ENCODE data around the gene ARHGEF39.
"Not testable (repeated sequence)": the region's sequence is repeated elsewhere in the genome, so short reads cannot be mapped to it uniquely, and the experiment has no call there.

Gene ARHGEF39

DNA sequence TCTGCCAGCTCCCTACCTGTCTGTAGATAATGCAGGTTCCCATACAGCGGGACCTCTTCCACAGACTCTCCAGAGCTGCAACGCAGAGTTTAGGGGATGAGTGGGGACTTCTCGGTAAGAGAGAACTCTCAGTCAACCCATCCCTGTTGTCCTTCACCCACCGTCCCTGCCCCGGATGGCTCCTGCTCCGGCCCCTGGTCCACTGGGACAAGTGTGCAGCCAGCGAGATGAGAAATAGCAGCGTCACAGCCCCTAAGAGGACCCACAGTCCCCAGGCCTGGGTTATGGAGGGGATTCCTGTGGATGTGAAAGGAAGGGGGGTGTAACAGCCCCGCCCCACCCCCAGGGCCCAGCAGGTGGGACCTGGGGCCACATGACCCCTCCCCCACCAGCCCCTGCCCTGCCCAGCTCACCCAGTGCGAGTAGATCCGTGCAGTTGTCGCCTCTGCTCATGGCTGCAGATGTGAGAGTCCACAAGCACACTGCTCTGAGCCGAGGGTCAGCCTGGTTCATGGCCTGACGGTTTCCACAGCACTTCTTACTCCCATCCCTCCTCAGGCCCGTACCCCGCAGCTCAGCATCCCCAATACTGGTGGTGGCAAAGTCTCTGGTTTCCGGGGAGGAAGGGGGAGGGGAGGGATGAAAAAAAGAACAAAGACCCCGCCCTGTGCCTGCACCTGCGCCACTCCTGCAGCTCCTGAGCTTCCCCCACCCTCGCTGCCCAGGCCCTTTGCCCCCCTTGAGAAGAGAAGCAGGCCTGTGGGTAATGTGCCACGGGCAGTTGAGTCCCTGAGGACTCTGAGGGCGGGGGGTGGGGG lies 14.4 kb downstream of the ARHGEF39 start, which contains the start of gene SIT1:
Gene SIT1, minus strand, starts transcription at position 591 of the 818 bp plus-strand sequence. Its CDS starts 78 bp downstream, at position 513.
- peak in 1 of 2 donors; percentile 35 for DNase-seq (ENCODE audit: low read depth in 2 of 2)

DNA sequence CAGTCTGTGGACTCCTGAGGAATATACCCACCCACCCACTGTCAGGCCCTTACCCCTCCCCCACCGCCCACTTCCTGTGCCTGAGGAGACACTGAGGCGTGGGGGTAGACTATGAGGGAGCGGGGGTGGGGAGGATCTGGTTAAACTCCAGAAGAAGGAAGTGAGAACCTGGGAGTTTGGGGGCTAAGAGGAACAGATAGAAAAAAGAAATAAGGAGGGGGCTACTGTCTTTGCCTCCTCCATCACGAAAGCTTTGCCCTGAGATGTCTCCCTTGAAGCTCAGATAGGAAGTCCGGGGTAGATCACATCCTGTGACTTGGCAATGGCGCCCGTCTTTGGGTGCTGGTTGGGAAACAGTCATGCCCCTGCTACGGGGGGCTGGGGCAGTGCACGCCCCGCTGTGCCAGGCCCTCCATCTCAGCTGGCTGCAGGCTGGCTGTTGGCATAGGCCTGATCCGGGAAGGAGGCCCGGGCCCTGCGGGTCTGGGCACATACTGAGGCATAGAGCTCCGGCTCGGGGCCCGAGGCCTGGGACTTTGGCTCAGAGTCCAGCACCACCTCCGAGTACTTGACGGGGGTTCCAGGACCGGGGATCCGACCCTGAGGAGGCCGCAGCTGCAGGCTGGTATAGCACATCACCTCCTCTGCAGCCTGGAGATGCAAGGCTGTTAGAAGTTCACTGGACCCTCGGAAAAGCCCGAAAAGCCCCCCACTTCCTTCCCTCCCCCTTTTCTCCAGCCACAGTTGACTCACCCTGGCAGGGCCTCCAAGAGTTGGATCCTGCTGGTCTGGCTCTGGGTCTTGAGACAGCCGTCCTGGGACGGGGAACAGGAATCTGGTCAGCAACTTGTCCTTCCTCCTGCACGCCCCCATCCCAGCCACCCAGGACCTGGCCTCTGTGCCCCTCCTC lies 15.3 kb downstream of the ARHGEF39 start:
- peak in 1 of 2 donors; percentile 41 for DNase-seq (ENCODE audit: low read depth in 2 of 2)

DNA sequence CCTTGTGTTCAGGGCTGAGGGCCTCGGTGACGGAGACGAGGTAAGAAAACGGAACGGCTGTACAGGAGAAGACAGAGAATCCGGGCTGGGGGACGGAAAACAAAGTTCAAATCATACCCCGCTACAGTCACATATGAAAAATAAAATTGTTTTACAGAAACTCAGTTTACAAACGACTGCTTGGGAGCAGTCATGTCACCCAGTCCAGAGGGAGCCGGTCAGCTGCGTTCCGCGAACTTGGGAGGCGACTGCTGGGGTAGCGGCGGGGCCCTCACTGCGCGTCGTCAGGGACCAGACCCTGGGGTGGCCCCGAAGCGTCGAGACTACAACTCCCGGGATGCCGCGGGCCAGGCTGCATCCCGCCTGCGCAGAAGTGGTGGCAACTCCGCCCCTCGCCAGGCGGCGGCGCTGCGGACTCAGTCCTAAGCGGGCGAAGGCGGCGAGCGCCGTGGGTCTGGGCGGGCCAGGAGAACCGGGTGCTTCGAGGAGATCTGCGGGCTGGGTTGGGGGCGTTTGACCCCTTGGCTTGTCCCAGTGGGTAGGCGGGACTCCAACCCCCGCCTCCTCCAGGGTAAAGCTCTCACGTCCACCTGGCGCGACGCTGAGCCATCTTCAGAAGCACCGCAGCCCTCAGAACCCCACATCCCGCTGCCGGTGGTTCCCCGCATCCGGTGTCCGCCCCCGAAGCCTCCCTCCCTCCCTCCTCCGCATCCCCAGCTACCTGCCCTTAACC lies 18.3 kb downstream of the ARHGEF39 start:
- DNase-seq (ENCODE audit: low read depth in 2 of 2), result peak; percentile 80 to 89

DNA sequence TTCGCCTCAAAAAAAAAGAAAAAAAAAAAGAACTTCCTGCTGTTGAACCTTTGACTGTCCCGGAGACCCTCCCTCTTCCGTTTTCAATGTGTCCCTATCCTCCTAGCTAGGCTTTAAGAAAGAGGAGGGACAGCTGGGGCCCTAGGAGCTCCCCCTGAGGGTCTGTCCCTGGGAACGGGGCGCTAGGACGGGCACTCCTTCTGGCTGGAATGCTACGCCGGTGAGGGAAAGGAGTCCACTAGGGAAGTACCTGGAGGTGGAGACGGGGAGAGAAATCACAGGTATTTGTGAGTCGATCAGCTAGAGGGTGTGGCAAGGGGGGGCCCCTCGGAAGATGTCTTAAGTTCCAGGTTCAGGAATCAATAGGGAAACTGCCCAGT lies 18.9 kb downstream of the ARHGEF39 start:
- no peak for DNase-seq (ENCODE audit: low read depth in 2 of 2)

DNA sequence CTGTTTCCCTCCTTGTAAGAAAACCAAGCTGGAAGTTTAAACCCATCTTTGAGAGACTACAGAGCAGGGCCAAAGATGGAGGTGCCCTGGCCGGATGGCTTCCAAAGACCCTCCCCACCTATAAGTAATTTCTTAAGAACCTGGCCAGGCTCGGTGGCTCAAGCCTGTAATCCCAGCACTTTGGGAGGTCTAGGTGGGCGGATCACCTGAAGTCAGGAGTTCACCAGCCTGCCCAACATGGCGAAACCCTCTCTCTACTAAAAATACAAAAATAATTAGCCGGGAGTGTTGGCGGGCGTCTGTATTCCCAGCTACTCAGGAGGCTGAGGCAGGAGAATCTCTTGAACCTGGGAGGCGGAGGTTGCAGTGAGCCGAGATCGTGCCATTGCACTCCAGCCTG lies 19.3 kb downstream of the ARHGEF39 start:
- not testable (repeated sequence) for DNase-seq (ENCODE audit: low read depth in 2 of 2)

DNA sequence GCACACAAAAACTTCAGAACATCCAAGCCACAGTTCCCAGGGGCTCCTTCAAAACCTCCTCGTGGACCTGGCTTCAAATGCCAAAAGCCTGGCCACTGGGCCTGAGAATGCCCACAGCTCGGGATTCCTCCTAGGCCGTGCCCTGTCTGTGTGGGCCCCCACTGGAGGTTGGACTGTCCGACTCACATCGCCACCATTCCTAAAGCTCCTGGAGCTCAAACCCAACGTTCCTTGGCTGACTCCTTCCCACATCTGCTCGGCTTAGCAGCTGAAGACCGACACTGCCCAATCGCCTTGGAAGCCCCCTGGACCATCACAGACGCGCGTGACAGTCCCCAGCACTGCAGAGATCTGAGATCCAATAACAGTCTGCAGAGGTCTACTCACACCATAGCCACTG lies 21.9 kb downstream of the ARHGEF39 start:
- DNase-seq (ENCODE audit: low read depth in 2 of 2), result no peak

DNA sequence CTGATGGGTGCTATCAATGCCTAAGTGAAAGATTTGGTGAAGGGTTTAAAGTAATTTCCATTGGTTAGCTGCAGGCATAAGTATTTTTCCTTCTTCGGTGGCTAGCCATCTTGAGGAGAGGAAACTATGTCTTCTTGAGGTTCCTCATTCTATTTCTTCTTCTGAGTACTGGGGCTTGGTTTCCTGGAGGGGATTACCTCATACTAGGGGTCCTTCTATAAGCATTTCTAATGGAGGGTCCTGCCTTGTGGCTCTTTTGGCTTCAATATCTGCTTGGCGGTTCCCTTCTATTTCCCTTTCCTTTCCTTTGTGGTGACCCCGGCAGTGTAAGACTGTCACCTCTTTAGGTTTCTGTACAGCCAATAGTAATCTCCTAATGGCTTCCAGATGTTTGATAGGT lies 23.5 kb downstream of the ARHGEF39 start:
- DNase-seq (ENCODE audit: low read depth in 2 of 2), result not testable (repeated sequence)

DNA sequence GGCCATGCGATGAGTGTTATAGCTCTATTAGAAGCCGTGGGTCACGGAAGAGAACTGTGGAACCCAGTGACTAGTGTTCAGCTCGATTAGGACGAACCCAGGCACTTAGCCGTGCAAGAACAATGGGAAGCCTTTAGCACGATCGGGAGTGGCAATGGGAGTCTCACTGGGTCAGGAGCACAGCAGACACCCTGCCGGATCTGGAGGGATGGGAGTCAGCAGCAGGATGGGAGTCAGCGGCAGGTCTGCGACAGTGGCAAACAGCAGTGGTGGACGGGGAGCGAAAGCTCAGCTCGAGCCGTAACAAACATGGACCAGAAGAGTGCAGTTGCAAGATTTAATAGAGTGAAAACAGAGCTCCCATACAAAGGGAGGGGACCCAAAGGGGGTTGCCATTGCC lies 24.6 kb downstream of the ARHGEF39 start:
- not testable (repeated sequence) for DNase-seq (ENCODE audit: low read depth in 2 of 2)

DNA sequence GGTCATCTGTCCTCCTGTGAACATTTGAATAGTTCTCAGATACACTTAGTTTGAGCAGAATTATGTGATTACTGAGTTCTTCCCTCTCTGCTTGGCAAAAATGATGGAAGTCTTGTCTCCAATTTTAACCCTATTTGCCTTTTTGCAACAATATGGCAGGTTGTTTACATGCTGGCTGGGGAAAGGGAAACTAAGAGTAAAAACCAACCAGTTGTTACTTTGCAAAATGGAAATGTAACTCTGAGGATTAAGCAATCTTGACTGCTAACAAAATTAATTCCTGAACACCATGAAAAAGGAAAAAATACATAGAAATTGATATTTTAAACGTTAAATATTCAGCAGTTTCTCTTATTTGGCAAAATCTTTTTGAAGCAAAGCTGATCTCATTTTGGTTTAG lies 25.4 kb downstream of the ARHGEF39 start:
- DNase-seq (ENCODE audit: low read depth in 2 of 2), result no peak

DNA sequence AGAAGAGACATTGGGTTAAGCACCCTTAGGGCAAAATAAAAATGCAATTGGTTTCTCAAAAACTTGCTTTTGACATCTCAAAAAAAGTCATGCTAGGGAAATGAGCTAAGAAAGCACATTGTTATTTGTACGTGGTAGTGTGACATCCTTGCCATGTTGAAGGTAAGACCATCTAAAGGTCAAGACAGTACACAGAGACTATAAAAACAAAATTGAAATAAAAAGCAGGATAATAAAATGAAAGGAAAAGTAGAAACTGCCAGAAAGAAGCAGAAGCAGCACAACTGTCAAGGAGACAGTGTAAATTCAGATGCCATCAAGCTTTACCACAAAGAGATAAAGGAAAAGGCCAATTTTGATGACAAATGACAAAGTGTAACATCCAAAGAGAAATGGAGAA lies 25.8 kb downstream of the ARHGEF39 start:
- DNase-seq (ENCODE audit: low read depth in 2 of 2), result not testable (repeated sequence)

DNA sequence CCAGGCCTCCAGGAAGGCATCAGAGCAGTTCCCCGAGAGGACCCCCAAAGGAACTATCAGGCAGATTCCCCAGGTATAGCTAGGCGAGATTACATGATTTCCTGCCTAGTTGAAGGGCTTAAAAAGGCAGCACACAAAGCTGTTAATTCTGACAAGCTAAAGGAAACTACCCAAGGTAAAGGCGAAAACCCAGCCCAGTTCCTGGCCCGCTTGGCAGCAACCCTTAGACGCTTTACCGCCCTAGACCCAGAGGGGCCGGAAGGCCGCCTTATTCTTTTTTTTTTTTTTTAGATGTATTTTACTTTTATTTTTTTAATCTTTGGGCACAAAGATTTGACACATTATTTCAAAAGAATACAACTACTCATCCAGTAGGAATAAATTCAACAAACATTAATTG lies 26.2 kb downstream of the ARHGEF39 start:
- DNase-seq (ENCODE audit: low read depth in 2 of 2), result not testable (repeated sequence)

DNA sequence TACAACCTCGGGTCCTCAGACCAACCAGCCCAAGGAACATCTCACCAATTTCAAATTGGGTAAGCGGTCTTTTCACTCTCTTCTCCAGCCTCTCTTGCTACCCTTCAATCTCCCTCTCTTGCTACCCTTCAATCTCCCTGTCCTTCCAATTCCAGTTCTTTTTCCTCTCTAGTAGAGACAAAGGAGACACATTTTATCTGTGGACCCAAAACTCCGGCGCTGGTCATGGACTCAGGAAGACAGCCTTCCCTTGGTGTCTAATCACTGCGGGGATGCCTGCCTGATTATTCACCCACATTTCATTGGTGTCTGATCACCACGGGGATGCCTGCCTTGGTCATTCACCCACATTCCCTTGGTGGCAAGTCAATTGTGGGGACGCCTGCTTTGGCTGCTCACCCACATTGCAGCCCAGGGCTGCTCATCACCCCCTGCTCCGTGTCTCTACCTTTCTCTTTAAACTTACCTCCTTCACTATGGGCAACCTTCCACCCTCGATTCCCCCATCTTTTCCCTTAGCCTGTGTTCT lies 27.5 kb downstream of the ARHGEF39 start:
- not testable (repeated sequence) for DNase-seq (ENCODE audit: low read depth in 2 of 2)

DNA sequence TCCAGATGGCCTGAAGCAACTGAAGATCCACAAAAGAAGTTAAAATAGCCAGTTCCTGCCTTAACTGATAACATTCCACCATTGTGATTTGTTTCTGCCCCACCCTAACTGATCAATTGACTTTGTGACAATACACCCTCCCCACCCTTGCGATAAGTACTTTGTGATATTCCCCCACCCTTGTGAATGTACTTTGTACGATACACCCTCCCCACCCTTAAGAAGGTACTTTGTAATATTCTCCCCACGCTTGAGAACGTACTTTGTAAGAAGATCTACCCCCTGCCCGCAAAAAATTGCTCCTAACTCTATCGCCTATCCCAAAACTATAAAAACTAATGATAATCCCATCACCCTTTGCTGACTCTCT lies 28.1 kb downstream of the ARHGEF39 start:
- DNase-seq (ENCODE audit: low read depth in 2 of 2), result not testable (repeated sequence)

DNA sequence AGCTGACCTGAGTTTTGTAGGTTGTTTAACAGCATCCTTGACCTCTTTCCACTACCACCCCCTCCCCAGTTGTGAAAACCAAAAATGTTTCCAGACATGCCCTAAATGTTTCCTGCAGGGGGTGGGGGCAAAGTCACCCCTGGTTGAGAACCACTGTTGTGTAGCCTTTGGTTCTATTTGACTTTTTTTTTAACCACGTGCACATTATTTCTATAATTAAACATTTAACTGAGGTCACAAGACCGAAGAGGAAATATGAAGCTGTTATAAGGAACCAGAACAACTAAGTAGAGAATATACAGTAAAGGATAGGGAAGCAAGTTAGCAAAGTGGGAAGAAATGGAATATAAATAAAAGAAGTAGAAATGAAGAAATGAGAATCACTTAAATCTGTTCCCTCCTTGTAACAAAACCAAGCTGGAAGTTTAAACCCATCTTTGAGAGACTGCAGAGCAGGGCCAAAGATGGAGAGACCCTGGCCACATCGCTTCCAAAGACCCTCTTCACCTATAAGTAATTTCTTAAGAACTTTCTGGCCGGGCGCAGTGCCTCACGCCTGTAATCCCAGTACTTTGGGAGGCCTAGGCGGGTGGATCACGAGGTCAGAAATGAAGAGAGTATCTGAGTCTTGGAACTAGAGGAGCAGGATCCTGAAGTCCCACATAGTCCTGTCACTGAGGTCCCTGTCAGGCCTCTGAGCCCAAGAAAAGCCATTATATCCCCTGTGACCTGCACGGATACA lies 28.7 kb downstream of the ARHGEF39 start:
- DNase-seq (ENCODE audit: low read depth in 2 of 2), result no peak

DNA sequence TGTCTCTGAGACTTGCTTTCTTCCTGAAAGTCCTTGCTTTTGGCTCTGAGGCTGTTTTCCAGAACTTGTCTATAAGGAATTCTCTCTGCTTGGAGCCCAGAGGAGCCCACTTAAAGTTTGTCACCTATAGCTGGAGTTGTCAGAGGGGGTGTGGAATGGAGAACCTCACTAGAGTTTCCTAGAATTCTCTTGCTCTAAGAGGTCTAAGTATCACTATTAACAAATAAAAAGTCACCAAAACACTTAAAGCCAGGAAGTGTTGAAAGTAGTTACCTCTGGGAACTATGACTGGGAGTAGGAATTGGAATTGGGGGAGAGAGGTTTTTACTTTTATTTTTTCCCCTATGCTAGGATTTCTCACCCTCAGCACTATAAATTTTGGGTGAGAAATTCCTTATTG lies 29.3 kb downstream of the ARHGEF39 start:
- DNase-seq (ENCODE audit: low read depth in 2 of 2), result no peak

DNA sequence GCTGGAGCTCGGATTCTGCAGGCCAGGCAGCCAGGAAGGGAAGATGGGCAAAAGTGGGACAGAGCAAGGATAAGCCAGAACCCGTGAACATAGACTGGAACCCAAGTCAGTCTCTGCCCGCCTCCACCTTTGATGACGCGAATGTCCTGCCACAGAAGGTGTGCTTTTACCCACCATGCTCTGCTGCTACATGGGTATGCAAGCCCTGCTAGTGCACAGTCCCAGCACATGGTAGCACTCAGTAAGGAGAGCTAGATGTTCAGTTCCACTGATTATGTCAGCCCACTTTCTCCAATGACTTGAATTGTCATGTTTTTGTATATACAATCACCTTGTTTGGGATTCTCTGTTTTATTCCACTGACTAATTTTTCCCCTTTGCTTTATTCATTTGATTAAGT lies 35.4 kb downstream of the ARHGEF39 start:
- no peak for DNase-seq (ENCODE audit: low read depth in 2 of 2)

DNA sequence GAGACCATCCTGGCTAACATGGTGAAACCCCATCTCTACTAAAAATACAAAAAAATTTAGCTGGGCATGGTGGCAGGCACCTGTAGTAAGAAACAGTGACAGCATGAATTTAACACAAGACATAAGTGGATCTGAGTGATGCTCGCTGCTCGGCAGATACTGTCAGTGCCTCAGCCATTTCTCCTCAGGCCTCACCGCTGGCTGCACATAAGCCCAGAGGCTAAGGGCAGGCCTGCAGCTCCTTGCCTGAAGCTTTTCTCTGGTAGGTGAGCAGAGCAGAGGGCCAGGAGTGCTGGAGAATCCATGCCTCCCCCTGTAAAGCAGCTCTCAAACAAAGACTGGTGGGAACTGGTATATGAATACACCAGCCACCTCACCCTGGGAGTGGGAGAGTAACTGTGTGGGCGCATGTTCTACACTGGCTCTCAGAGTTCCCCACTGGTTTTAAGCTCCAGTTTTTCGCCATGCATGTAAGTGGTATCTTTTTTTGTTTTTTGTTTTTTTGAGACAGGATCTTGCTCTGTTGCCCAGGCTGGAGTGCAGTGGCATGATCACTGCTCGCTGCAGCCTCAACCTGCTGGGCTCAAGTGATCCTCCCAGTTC lies 36.5 kb downstream of the ARHGEF39 start:
- DNase-seq (ENCODE audit: low read depth in 2 of 2), result no peak

DNA sequence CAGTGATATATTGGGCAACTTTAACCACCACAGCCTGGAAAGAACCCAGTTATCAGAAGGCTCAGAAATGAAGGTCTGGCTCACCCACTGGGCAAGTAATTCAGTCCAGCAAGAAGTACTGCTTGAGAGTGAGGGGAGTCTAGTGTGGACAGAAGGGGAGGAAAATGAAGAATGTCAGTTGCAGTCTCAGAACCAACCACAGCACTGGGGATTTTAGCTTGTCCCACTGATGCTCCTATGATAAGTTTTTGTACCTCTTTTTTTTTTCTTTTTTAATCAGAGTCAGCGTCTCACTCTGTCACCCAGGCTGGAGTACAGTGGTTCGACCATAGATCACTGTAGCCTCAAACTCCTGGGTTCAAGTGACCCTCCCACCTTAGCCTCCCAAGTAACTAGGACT lies 37.4 kb downstream of the ARHGEF39 start:
- DNase-seq (ENCODE audit: low read depth in 2 of 2), result no peak

DNA sequence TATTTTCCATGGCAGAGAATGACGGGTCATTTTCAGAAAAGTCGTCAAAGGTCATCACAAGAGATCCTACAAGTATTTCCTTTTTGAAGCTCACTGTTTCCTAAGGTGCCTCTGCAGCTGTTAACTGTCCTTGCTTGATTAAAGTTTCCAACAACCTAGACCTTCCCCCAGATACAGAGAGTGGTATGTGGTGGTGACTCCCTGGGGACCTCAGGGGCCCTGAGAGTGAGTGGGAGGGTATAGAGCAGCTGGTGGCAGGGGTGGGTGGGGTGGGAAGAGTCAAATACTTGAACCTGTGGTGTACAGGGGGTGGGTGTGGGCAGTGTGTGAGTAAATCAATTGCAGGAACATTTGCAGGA lies 45.2 kb downstream of the ARHGEF39 start:
- no peak for DNase-seq (ENCODE audit: low read depth in 2 of 2)
